Measurements from ENCODE around the gene HTRA1.

DNA sequence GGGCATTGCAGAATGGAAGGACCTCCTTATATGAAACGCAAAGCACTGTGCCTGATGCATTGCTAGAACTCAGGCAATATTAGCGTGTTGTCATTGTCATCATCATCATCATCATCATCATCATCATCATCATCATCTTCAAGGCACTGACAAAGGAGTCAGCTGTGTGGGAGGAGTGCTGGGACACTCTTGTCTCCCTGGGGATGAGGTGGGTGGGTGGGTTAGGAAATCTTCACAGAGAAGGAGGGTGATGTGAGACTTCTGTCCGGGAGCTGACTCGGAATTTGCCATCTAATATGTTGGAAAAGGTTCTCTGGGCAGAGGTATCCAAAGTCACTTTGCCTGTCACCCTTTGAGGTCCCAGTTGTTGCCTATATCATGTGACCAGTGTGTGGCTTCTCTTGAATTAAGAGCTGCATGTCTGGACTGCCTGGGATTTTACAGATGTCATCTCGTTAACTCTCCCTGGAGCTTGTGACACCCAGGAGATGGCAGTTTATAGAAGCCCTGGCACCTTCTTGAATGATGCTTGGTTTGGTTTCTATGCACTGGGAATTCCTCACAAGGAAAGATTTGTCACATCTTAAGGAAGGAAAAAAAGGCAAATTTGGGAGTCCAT lies 7.1 kb downstream of the HTRA1 start:
- TF ChIP-seq, protein P1, sequence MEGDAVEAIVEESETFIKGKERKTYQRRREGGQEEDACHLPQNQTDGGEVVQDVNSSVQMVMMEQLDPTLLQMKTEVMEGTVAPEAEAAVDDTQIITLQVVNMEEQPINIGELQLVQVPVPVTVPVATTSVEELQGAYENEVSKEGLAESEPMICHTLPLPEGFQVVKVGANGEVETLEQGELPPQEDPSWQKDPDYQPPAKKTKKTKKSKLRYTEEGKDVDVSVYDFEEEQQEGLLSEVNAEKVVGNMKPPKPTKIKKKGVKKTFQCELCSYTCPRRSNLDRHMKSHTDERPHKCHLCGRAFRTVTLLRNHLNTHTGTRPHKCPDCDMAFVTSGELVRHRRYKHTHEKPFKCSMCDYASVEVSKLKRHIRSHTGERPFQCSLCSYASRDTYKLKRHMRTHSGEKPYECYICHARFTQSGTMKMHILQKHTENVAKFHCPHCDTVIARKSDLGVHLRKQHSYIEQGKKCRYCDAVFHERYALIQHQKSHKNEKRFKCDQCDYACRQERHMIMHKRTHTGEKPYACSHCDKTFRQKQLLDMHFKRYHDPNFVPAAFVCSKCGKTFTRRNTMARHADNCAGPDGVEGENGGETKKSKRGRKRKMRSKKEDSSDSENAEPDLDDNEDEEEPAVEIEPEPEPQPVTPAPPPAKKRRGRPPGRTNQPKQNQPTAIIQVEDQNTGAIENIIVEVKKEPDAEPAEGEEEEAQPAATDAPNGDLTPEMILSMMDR (IDR thresholded peaks at IDR 0.05): no peak
- TF ChIP-seq POLR2A (IDR thresholded peaks at IDR 0.05): no peak

Measured in thyroid gland (tissue), 4 donors.